ENCODE measurements around the gene ZMYND12. TPM values are rescaled to one million over a fixed set of nuclear protein-coding genes. Genes with fewer than 3 reads are reported as not detected.

Gene ZMYND12
- polyA plus RNA-seq, 1 experiment, result 0.36 TPM

DNA sequence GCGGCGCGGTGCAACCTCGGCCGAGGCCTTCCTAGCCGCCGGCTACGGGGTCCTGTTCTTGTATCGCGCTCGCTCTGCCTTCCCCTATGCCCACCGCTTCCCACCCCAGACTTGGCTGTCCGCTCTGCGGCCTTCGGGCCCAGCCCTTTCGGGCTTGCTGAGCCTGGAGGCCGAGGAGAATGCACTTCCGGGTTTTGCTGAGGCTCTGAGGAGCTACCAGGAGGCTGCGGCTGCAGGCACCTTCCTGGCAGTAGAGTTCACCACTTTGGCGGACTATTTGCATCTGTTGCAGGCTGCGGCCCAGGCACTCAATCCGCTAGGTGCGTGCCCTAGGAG, 900 bp upstream of the ZMYND12 start:
- Histone ChIP-seq H3K27ac (ENCODE audit: low read depth, low read length) (peak overlapping the region; percentile 73), H3K4me3 (ENCODE audit: low read depth, low read length) (peak overlapping the region; percentile 81), H3K27me3 (ENCODE audit: control insufficient read depth, insufficient read depth, low read length) (peaks cover 3% of the 10 kb centered on the region), H3K9me3 (ENCODE audit: control insufficient read depth, insufficient read depth, low read length) (peaks cover 11% of the 10 kb centered on the region; the same call in 1 of the 2 replicates)
- TF ChIP-seq, protein P1, sequence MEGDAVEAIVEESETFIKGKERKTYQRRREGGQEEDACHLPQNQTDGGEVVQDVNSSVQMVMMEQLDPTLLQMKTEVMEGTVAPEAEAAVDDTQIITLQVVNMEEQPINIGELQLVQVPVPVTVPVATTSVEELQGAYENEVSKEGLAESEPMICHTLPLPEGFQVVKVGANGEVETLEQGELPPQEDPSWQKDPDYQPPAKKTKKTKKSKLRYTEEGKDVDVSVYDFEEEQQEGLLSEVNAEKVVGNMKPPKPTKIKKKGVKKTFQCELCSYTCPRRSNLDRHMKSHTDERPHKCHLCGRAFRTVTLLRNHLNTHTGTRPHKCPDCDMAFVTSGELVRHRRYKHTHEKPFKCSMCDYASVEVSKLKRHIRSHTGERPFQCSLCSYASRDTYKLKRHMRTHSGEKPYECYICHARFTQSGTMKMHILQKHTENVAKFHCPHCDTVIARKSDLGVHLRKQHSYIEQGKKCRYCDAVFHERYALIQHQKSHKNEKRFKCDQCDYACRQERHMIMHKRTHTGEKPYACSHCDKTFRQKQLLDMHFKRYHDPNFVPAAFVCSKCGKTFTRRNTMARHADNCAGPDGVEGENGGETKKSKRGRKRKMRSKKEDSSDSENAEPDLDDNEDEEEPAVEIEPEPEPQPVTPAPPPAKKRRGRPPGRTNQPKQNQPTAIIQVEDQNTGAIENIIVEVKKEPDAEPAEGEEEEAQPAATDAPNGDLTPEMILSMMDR (IDR thresholded peaks at IDR 0.05; ENCODE audit: low read depth, low read length), result no peak
- DNase-seq (ENCODE audit: low read depth, low spot score), result no peak
- CTCF ChIA-PET, result interaction anchor here (1.4 kb wide), 1 partner anchor 283 kb away, joined by 8 read pairs; no protein-coding TSS in a partner anchor
- POLR2A ChIA-PET, result no interaction called here

DNA sequence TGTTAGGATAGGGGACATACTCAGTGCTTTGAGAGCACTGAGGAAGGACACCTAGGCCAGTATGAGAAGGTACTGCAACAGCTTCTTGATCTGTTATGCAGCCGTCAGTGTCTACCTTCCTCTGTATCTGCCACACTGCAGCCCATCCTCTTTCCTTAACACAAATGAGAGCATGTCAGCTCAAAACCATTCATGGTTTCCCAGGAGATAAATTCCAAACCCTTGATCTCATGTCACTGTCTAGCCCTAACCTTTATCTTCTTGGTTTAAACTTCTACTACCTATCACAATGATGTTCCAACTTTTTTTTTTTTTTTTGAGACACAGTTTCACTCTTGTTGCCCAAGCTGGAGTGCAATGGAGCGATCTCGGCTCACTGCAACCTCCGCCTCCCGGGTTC, 1.4 kb downstream of the ZMYND12 start:
- no peak overlapping the region for H3K4me3 ChIP-seq (ENCODE audit: low read depth, low read length)
- H3K27ac ChIP-seq (ENCODE audit: low read depth, low read length), result no peak overlapping the region
- H3K9me3 ChIP-seq (ENCODE audit: control insufficient read depth, insufficient read depth, low read length), result peaks cover 11% of the 10 kb centered on the region; the same call in 1 of the 2 replicates
- TF ChIP-seq, protein P1 (IDR thresholded peaks at IDR 0.05; ENCODE audit: low read depth, low read length), result no peak
- DNase-seq (ENCODE audit: low read depth, low spot score), result no peak
- peaks cover 3% of the 10 kb centered on the region for H3K27me3 ChIP-seq (ENCODE audit: control insufficient read depth, insufficient read depth, low read length)
- POLR2A ChIA-PET, result interaction anchor here (0.7 kb wide), 1 partner anchor 135 kb away, joined by 7 read pairs; no protein-coding TSS in a partner anchor
- CTCF ChIA-PET, result interaction anchor here (0.7 kb wide), 1 partner anchor 87 kb away, joined by 3 read pairs; no protein-coding TSS in a partner anchor

DNA sequence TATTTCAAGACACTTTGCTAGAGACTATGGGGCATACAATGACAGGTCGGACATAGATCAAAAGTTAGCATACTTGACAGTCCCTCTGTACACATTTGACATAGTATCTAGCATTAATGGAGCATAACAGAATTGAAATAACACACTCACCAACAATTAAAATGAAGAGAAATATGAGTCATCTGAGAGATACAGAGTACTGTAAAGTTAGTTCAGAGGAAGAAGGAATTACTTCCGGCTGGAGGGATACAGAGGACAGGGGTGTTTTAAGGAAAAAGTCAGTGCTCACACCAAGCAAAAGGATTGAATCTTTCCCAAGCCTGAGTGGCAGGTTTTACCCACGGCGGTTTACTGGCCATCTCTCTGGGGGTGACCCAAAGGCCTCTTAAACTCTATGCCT, 2.4 kb downstream of the ZMYND12 start:
- Histone ChIP-seq H3K27ac (ENCODE audit: low read depth, low read length) (no peak overlapping the region), H3K9me3 (ENCODE audit: control insufficient read depth, insufficient read depth, low read length) (peaks cover 11% of the 10 kb centered on the region; the same call in 1 of the 2 replicates), H3K27me3 (ENCODE audit: control insufficient read depth, insufficient read depth, low read length) (peaks cover 3% of the 10 kb centered on the region), H3K4me3 (ENCODE audit: low read depth, low read length) (no peak overlapping the region)
- TF ChIP-seq, protein P1 (IDR thresholded peaks at IDR 0.05; ENCODE audit: low read depth, low read length), result no peak
- CTCF ChIA-PET, result no interaction called here
- POLR2A ChIA-PET, result no interaction called here
- no peak for DNase-seq (ENCODE audit: low read depth, low spot score)

DNA sequence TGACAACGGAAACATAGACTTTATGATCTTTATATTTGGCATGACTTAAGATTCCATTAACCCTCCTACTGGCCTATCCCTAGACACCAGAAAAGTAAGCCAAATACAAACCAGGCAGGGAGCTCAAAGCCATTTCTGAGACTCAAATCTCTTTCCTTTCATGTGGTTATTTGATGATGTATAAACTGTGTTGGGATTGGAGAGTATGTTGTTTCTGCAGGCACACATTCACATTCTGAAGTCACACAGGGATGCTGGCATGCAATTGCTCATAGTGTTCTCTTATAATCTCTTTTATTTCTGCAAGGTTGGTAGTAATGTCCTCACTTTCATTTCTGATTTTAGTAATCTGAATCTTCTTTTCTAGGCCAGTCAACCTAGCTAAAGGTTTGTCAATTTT, 5.8 kb downstream of the ZMYND12 start:
- H3K4me3 ChIP-seq (ENCODE audit: low read depth, low read length), result no peak overlapping the region
- DNase-seq (ENCODE audit: low read depth, low spot score), result no peak
- H3K9me3 ChIP-seq (ENCODE audit: control insufficient read depth, insufficient read depth, low read length), result peaks cover under 1% of the 10 kb centered on the region; the same call in 1 of the 2 replicates
- no peak overlapping the region for H3K27ac ChIP-seq (ENCODE audit: low read depth, low read length)
- TF ChIP-seq, protein P1 (IDR thresholded peaks at IDR 0.05; ENCODE audit: low read depth, low read length), result no peak
- ChIA-PET CTCF (interaction anchor here (0.6 kb wide), 1 partner anchor 522 kb away, joined by 4 read pairs; no protein-coding TSS in a partner anchor), POLR2A (no interaction called here)
- H3K27me3 ChIP-seq (ENCODE audit: control insufficient read depth, insufficient read depth, low read length), result peaks cover 11% of the 10 kb centered on the region

DNA sequence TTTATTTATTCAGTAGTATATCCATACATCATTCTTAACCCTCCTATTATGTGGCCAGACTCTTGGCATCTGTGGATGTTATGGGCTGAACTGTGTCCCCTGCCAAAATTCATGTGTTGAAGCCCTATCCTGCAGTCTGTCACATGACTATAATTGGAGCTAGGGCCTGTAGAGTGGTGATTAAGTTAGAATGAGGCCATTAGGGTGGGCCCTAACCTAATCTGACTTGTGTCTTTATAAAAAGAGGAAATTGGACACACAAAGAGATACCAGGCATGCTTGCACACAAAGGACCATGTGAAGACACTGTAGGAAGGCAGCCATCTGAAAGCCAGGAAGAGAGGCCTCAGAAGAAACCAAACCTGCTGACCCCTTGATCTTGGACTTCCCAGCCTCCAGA, 6.6 kb downstream of the ZMYND12 start:
- ChIA-PET CTCF (no interaction called here), POLR2A (no interaction called here)
- H3K27me3 ChIP-seq (ENCODE audit: control insufficient read depth, insufficient read depth, low read length), result peaks cover 11% of the 10 kb centered on the region
- DNase-seq (ENCODE audit: low read depth, low spot score), result no peak
- no peak overlapping the region for H3K4me3 ChIP-seq (ENCODE audit: low read depth, low read length)
- H3K9me3 ChIP-seq (ENCODE audit: control insufficient read depth, insufficient read depth, low read length), result no peaks in the 10 kb centered on the region
- no peak overlapping the region for H3K27ac ChIP-seq (ENCODE audit: low read depth, low read length)
- TF ChIP-seq, protein P1 (IDR thresholded peaks at IDR 0.05; ENCODE audit: low read depth, low read length), result no peak
